ENCODE data around the gene PLK1.
"Not testable (repeated sequence)": the region's sequence is repeated elsewhere in the genome, so short reads cannot be mapped to it uniquely, and the experiment has no call there.

PLK1 gene

GRCh38 chr16:23678430-23679273 lies at the start of gene PLK1:
Gene PLK1, plus strand, starts transcription at chr16:23678889. Its CDS starts 44 bp downstream, at chr16:23678933.
- DNase-seq (ENCODE audit: low read depth) = peak; percentile 52

- DNase-seq (ENCODE audit: low read depth) = no peak
Measured at GRCh38 chr16:23629516-23629915, 49.2 kb upstream of the PLK1 start.

- not testable (repeated sequence) for DNase-seq (ENCODE audit: low read depth)
Measured at GRCh38 chr16:23631874-23632273, 46.8 kb upstream of the PLK1 start.

- no peak for DNase-seq (ENCODE audit: low read depth)
Measured at GRCh38 chr16:23634461-23635036, 44.1 kb upstream of the PLK1 start.

- no peak for DNase-seq (ENCODE audit: low read depth)
Measured at GRCh38 chr16:23635958-23636357, 42.7 kb upstream of the PLK1 start.

- peak; percentile 15 for DNase-seq (ENCODE audit: low read depth)
Measured at GRCh38 chr16:23640615-23640930, 38.1 kb upstream of the PLK1 start.

GRCh38 chr16:23640931-23641765 lies 37.5 kb upstream of the PLK1 start, which contains the start of the genes DCTN5 and PALB2:
Gene DCTN5, plus strand, starts transcription at chr16:23641466. Its CDS starts 77 bp downstream, at chr16:23641543.
Gene PALB2, minus strand, starts transcription at chr16:23641310. Its CDS starts 153 bp downstream, at chr16:23641157.
- DNase-seq (ENCODE audit: low read depth) = peak; percentile 81

GRCh38 chr16:23642246-23642774 lies 36.4 kb upstream of the PLK1 start:
- no peak for DNase-seq (ENCODE audit: low read depth)

- DNase-seq (ENCODE audit: low read depth) = no peak
Measured at GRCh38 chr16:23650674-23651416, 27.8 kb upstream of the PLK1 start.

- no peak for DNase-seq (ENCODE audit: low read depth)
Measured at GRCh38 chr16:23651943-23652468, 26.7 kb upstream of the PLK1 start.

GRCh38 chr16:23663918-23664317 lies 14.8 kb upstream of the PLK1 start:
- no peak for DNase-seq (ENCODE audit: low read depth)

GRCh38 chr16:23666571-23667354 lies 11.9 kb upstream of the PLK1 start:
- DNase-seq (ENCODE audit: low read depth) = no peak

- DNase-seq (ENCODE audit: low read depth) = no peak
Measured at GRCh38 chr16:23667355-23667659, 11.4 kb upstream of the PLK1 start.

- no peak for DNase-seq (ENCODE audit: low read depth)
Measured at GRCh38 chr16:23668225-23668624, 10.5 kb upstream of the PLK1 start.

GRCh38 chr16:23668873-23669272 lies 9.8 kb upstream of the PLK1 start:
- no peak for DNase-seq (ENCODE audit: low read depth)

- no peak for DNase-seq (ENCODE audit: low read depth)
Measured at GRCh38 chr16:23670137-23670776, 8.4 kb upstream of the PLK1 start.

- no peak for DNase-seq (ENCODE audit: low read depth)
Measured at GRCh38 chr16:23673971-23674614, 4.6 kb upstream of the PLK1 start.

GRCh38 chr16:23676924-23677480 lies 1.7 kb upstream of the PLK1 start:
- no peak for DNase-seq (ENCODE audit: low read depth)

GRCh38 chr16:23679274-23679985 lies 741 bp downstream of the PLK1 start:
- peak; percentile 68 for DNase-seq (ENCODE audit: low read depth)
